GM12878 (cell line): ENCODE measurements around the gene HTR6. TPM values are rescaled to one million over a fixed set of nuclear protein-coding genes. Genes with fewer than 3 reads are reported as not detected.
A peak's percentile ranks its signal among the peaks of the same experiment; 100 is the strongest.

Experiments
- CEBPZ ChIP-seq: fragments of 150-350 bp; IDR thresholded peaks from 2 replicates; pipeline ENCODE4 v1.6.1; 2016; ENCODE audit warnings: low read depth, low read length
- HDAC2 ChIP-seq: fragments of 200-600 bp; sonication (generic); IDR thresholded peaks from 2 replicates; pipeline ENCODE4 v1.6.1; 2017
- HSF1 ChIP-seq: fragments of 150-350 bp; IDR thresholded peaks from 2 replicates; pipeline ENCODE4 v1.6.1; 2014; ENCODE audit warnings: mild to moderate bottlenecking, low read depth, low read length
- IRF5 ChIP-seq: fragments of 450-650 bp; IDR thresholded peaks from 2 replicates; pipeline ENCODE4 v1.6.1; 2017; ENCODE audit warnings: borderline replicate concordance
- MTA2 ChIP-seq: fragments of 450-650 bp; IDR thresholded peaks from 2 replicates; pipeline ENCODE4 v1.6.1; 2016; ENCODE audit warnings: low read depth, mild to moderate bottlenecking, moderate library complexity
- NFYB ChIP-seq: IDR thresholded peaks from 2 replicates; pipeline ENCODE4 v1.6.1; 2011; ENCODE audit warnings: low read depth, mild to moderate bottlenecking, low read length, improper control_type of control experiment, moderate library complexity; ENCODE audit not compliant: insufficient read depth
- REST ChIP-seq: IDR thresholded peaks from 2 replicates; pipeline ENCODE4 v1.6.1; 2012; ENCODE audit warnings: mild to moderate bottlenecking, low read depth, low read length
- SKIL ChIP-seq: fragments of 450-650 bp; IDR thresholded peaks from 2 replicates; pipeline ENCODE4 v1.6.1; 2017; ENCODE audit warnings: mild to moderate bottlenecking, low read depth, inconsistent platforms; ENCODE audit not compliant: poor library complexity, severe bottlenecking
- TARDBP ChIP-seq: IDR thresholded peaks from 2 replicates; pipeline ENCODE4 v1.6.1; 2016; ENCODE audit warnings: borderline replicate concordance
- ZBED1 ChIP-seq: IDR thresholded peaks from 2 replicates; pipeline ENCODE4 v1.6.1; 2016; ENCODE audit warnings: borderline replicate concordance
- ZBTB40 ChIP-seq: fragments of 450-650 bp; IDR thresholded peaks from 2 replicates; pipeline ENCODE4 v1.6.1; 2016; ENCODE audit warnings: mild to moderate bottlenecking, moderate library complexity, borderline replicate concordance
- polyA plus RNA-seq, 11 experiments: library from polyadenylated mRNA; depleted of rRNA in 4 of 11; unstranded in 6 of 11; stranded (reverse) in 5 of 11; fragments of >200 nt; fragmentation: Nextera tagmentation in 4 of 11; fragmentation: Illumina TruSeq in 1 of 11; extraction: Ambion mirVana in 4 of 11; extraction: Trizol in 1 of 11; gene quantifications; 1 replicate in 1 of 11; 2 replicates in 10 of 11; pipeline versions ENCODE4 v1.2.1 to v1.2.3, GENCODE V29; 2011 to 2016; ENCODE audit warnings: inconsistent platforms in 2 of 11, missing spikeins in 2 of 11, low read depth in 1 of 11
- total RNA-seq, 4 experiments: library from RNA; depleted of rRNA in 3 of 4; stranded (reverse); fragments of >200 nt in 3 of 4; fragmentation: Illumina TruSeq in 1 of 4; extraction: Trizol in 1 of 4; gene quantifications; 2 replicates each; pipeline versions ENCODE4 v1.2.1 to v1.2.3, GENCODE V29; 2013 to 2021

HTR6 gene
- total and polyA plus RNA-seq, 10 of the 15 experiments (the other 5 are each of a cell fraction or from before 2014, with no cell fraction given): 0.03 to 5.3 (median 1.7) TPM; not detected in 2

GRCh38 chr1:19710825-19711611 lies 46.3 kb downstream of the HTR6 start (continued):
- TF ChIP-seq CEBPZ (no peak), REST (no peak), NFYB (no peak), IRF5 (no peak), HSF1 (no peak), SKIL (peak; percentile 78), ZBED1 (peak; percentile 60; the same call in 1 of the 2 replicates), ZBTB40 (no peak), TARDBP (no peak), HDAC2 (no peak), MTA2 (peak; percentile 79)
